HL-60/S4 treated with phorbol 12-myristate 13-acetate at 8.2 ng/mL for 4 days and 3 days (cell line): ENCODE results near the gene NRN1L.
"Not testable (repeated sequence)": the region's sequence is repeated elsewhere in the genome, so short reads cannot be mapped to it uniquely, and the experiment has no call there.

Source experiments
- in situ Hi-C: fragments of 300-500 bp; cut with MboI; formaldehyde crosslinking; loops from 2 replicates; pipeline ENCODE4 v1.15.0; 2022; ENCODE audit warnings: low sequenced_read_pairs

The NRN1L gene

GRCh38 chr16:67884684-67885083, at the start of gene NRN1L:
NRN1L (plus strand) TSS chr16:67884885; CDS start chr16:67884904, 19 bp downstream.
- in situ Hi-C loops = loop anchor here (10.0 kb wide), 1 partner anchor 50 kb away; the partner anchor contains the start of genes CTRL and PSMB10

GRCh38 chr16:67837190-67837589, 47.5 kb upstream of the NRN1L start:
- in situ Hi-C loops = not testable (repeated sequence)

GRCh38 chr16:67837811-67838210, 46.9 kb upstream of the NRN1L start:
- in situ Hi-C loops = no loop called here

- in situ Hi-C loops = no loop called here
Measured at GRCh38 chr16:67841198-67841815, 43.4 kb upstream of the NRN1L start.

GRCh38 chr16:67841816-67842508, 42.7 kb upstream of the NRN1L start, which contains the start of gene THAP11:
THAP11 (plus strand) TSS chr16:67842320; CDS start chr16:67842555, 235 bp downstream.
- in situ Hi-C loops = no loop called here

GRCh38 chr16:67842509-67843342, 42.0 kb upstream of the NRN1L start:
- in situ Hi-C loops = no loop called here

- in situ Hi-C loops = no loop called here
Measured at GRCh38 chr16:67843343-67843765, 41.3 kb upstream of the NRN1L start.

GRCh38 chr16:67844497-67844896, 40.2 kb upstream of the NRN1L start:
- in situ Hi-C loops = no loop called here

GRCh38 chr16:67845291-67846062, 39.2 kb upstream of the NRN1L start:
- in situ Hi-C loops = no loop called here

GRCh38 chr16:67846063-67846319, 38.7 kb upstream of the NRN1L start:
- in situ Hi-C loops = no loop called here

GRCh38 chr16:67846320-67847063, 38.2 kb upstream of the NRN1L start, which contains the start of gene NUTF2:
NUTF2 (plus strand) TSS chr16:67846933; CDS start chr16:67865131, 18,198 bp downstream.
- in situ Hi-C loops = no loop called here

- in situ Hi-C loops = no loop called here
Measured at GRCh38 chr16:67847064-67847861, 37.4 kb upstream of the NRN1L start, which contains the start of gene CENPT. CENPT (minus strand) TSS chr16:67847693; CDS start chr16:67833859, 13,834 bp downstream.

GRCh38 chr16:67848118-67848517, 36.6 kb upstream of the NRN1L start:
- in situ Hi-C loops = no loop called here

- in situ Hi-C loops = no loop called here
Measured at GRCh38 chr16:67853670-67854069, 31.0 kb upstream of the NRN1L start.

- in situ Hi-C loops = no loop called here
Measured at GRCh38 chr16:67855789-67856188, 28.9 kb upstream of the NRN1L start.

- in situ Hi-C loops = no loop called here
Measured at GRCh38 chr16:67856927-67857546, 27.6 kb upstream of the NRN1L start.

GRCh38 chr16:67857547-67858233, 27.0 kb upstream of the NRN1L start:
- in situ Hi-C loops = no loop called here

- in situ Hi-C loops = no loop called here
Measured at GRCh38 chr16:67858500-67858899, 26.2 kb upstream of the NRN1L start.
